Measurements from ENCODE around the gene ADI1.

ADI1 gene, protein sequence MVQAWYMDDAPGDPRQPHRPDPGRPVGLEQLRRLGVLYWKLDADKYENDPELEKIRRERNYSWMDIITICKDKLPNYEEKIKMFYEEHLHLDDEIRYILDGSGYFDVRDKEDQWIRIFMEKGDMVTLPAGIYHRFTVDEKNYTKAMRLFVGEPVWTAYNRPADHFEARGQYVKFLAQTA

DNA sequence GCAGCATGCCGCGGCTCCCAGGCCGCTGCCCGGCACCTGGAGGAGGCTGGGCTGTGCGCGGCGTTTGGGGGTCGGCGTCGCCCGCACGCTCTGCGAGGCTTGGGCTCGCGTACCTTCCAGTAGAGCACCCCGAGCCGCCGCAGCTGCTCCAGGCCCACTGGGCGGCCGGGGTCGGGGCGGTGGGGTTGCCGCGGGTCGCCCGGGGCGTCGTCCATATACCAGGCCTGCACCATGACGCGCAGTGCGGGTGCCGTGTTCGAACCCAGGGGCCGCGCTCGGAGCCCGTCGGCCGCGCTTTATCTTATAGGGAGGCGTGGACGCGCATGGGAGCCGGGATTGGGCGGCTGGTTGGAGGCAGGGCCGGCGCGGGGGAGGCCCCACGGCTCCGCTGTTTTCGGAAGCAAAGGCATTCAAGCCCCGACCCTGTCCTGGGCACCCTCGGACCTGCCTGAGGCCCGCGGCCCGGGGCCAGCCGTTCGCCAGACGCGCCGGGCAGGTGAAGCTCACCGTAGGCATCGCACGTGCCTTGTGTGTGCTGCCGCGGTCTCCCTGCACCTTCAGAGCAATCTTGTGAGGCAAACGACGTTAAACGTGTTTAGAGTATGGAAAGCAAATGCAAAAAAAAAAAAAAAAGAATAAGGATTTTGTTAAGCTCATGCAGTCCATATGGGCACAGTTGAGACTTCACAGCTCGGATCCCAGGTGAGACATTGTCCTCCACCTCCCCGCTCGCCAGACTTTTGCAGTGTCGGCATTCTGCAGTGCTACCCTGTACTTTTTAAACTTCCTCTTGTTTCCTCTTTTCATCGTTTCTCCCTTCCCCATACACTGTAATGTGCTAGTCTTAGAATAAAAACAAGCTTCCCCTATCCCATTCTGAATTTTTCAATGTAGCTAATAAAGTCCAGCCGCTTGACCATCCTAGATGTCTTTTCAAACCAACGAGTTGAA lies at the start of gene ADI1:
TSS of gene ADI1 (minus strand) at position 277 of the 951 bp plus-strand sequence. CDS start at position 233, 44 bp downstream.
- H3K27ac ChIP-seq, result peak within 1 kb of the TSS; percentile 76
- peak; percentile 12 for DNase-seq (ENCODE audit: low read depth, low spot score)

DNA sequence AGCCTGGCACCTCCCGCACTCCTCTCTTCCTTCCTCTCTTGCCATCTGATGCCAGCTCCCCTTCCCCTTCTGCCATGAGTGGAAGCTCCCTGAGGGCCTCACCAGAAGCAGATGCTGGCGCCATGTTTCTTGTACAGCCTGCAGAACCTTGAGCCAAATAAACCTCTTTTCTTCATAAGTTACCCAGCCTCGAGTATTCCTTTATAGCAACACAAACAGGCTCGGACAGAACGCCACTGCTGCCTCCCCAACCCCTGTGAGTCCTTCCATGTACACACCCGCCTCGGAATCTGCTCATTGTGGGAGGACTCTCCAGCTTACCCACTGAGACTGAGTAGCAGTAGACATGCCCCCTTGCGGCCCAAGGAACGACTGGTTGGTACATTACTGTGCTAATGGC lies 47.5 kb upstream of the ADI1 start:
- no peak for DNase-seq (ENCODE audit: low read depth, low spot score)

DNA sequence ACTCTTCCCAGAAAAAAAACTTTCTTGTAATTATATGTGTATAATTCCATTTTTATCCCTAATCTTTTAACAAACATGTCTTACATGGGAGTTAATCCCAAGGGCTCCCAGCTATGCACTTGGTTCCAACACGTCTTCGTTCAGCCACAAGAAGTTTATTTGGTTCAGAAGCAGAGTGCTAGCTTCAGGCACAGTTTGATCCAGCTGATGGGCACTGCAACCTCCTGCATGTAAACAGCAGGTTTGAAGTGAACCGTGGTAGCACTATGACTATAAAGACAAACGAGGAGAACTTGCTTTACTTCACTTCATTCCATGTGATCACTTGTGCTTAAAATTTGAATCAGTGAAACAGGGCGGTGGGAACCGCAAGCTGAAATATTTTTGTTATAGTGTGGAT lies 45.8 kb upstream of the ADI1 start:
- DNase-seq (ENCODE audit: low read depth, low spot score), result no peak

More for the DNA sequence above, 47.5 kb upstream of the ADI1 start:
- no peak overlapping the region for H3K27ac ChIP-seq

DNA sequence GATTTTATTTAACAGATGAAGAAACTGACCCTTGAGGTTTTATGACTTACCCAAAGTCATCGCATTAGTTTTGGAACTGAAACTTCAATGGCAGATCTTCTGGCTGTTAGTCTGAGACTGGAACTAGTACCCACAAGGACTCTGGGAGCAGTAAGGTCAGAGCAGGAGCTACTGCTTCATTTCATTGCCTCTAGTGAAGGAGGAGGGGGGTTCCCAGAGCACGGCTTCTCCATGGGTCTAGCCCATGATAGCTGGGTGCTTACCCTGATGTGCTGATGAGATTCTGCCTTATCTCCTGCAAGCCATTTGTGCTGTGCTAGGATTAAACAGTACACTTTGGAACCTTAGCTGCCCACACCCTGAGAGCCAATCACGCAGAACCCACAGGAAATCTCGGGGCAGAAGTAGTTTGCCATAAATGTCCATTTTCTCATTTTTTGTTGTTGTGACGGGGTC lies 44.2 kb upstream of the ADI1 start:
- DNase-seq (ENCODE audit: low read depth, low spot score), result no peak
- H3K27ac ChIP-seq, result no peak overlapping the region

More for the DNA sequence above, 45.8 kb upstream of the ADI1 start:
- no peak overlapping the region for H3K27ac ChIP-seq

DNA sequence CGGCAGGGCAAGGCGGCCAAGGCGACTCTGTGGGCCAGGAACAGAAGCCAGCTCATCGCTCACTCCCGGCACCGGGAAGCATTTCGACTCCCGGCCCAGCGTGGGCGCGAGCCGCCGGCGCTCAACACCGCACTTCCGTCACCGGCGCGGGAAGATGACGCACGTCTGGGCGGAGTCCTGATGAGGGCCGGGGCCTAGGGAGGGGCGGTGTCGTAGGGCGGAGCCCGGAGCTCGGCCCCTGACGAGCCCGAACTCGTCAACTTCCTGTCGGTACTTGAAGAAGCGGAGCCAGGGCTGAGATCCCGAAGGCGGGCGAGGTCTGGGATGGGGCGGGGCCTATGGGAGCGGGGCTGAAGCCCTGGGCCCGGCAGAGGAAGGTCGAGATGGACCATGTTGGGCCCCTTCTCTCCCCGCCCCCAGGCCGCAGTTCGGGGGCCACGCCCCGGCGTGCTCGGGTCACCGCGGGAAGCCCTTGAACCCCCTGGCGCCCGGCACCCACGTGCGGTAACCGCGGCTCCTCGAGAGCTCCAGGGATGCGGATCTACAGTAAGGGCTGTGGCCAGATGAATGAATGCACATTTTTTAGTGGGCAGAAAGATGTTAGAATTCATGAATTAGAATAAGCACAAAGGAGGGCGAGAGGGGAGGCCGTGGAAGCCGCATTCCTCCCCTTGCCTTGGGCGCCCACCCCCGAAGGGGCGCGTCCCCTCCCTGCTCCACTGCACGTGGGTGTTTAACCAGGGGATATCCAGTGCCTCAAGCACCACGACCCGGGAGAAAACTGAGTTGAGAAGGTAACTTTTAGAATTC lies 39.1 kb upstream of the ADI1 start, which contains the start of gene RNASEH1:
TSS of gene RNASEH1 (minus strand) at position 129 of the 810 bp plus-strand sequence. CDS start at position 56, 73 bp downstream.
- peak; percentile 94 for DNase-seq (ENCODE audit: low read depth, low spot score)
- H3K27ac ChIP-seq, result peak within 1 kb of the TSS; percentile 85

DNA sequence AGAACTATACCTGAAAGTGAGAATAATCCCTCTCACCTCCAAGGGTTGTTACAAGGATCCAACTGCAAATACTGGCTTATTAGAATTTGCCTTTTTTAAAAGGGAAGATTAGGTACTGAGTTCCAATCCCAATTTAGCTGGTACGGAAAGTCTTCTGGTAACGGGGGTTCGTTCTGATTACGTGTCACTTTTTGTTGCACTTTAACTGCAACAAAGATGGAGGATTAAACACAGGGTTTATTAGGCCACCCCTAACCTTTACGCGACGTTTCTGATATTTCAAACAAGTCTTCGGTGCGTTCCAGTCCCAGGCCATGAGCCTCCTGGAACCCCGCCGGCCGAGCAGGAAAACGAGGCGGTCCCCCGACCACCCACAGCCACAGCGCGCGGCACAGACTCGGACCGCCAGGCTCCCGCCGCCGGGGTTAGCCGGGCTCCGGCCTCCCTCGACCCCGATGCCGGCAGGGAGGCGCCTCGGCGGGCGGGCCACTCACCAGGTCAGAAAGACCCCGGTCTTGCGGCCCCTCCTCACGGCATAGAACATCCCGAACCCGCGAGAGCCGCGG lies 38.4 kb upstream of the ADI1 start:
- no peak for DNase-seq (ENCODE audit: low read depth, low spot score)

DNA sequence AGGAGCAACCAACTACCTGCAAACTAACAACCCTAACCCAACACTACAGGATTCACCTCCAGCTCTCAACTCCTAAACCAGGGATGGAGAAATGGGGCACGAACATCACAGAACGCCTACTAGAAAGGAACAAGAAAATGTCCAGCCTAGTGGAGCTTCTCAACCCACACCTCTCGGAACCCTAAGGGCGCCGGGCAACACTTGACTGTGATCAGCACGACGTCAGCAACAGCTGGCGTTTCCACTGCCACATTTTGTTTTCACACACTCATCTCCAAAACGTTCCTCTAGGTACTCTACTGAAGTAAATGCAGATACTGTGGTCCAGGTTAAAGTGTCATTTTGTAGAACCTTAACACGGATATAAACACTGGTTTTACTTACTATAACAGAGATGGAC lies 34.6 kb upstream of the ADI1 start:
- no peak for DNase-seq (ENCODE audit: low read depth, low spot score)
- no peak overlapping the region for H3K27ac ChIP-seq

More for the DNA sequence above, 38.4 kb upstream of the ADI1 start:
- peak overlapping the region; percentile 85 for H3K27ac ChIP-seq

DNA sequence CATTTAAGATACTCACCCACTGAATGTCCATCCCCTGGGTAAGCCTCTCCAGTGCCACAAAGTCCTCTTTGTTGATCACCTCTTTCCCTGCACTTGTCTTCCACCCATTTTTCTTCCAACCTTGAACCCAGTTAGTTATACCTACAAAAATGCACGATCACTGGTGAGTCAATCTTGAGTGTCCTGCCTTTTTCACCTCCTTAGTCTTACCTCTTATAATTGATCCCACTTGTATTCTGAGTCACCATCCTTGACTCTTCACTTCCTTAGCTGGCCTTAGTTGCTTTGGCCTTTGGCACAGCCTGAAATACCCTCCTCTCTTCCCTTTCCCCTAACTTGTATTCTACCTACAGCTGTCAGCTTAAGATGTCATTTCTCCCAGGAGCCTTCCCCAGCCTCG lies 28.6 kb upstream of the ADI1 start:
- DNase-seq (ENCODE audit: low read depth, low spot score), result no peak
- H3K27ac ChIP-seq, result no peak overlapping the region

DNA sequence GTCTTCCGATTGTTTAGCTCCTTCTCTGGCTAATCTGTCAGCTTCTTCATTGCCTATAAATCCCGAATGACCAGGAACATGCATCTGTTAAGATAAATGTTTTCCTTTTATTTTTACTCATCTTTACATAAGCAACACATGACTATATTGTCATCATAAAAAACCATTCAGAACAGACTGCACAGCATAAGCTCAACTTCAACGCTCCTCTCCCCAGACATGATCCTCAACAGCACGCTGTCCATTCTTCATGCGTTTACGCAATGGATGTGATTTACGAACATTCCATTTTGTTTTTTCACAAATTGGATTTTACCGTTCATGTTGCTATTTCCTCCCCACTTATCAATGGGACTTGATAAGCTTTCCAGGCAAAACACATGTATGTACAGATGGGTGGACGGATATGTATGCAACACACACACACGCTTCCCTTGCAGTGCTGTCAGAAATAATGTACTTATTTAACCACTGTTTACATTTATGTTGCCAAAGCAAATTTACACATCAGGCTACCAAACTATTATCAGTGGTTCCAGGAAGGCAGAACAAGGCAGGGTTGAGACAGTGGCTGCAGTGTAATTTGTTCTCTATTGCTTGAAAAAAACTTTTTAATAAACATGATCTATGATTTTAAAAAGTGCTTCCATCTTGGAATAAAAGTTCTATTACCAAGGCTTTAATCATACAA lies 26.6 kb upstream of the ADI1 start:
- DNase-seq (ENCODE audit: low read depth, low spot score), result no peak
- H3K27ac ChIP-seq, result no peak overlapping the region

DNA sequence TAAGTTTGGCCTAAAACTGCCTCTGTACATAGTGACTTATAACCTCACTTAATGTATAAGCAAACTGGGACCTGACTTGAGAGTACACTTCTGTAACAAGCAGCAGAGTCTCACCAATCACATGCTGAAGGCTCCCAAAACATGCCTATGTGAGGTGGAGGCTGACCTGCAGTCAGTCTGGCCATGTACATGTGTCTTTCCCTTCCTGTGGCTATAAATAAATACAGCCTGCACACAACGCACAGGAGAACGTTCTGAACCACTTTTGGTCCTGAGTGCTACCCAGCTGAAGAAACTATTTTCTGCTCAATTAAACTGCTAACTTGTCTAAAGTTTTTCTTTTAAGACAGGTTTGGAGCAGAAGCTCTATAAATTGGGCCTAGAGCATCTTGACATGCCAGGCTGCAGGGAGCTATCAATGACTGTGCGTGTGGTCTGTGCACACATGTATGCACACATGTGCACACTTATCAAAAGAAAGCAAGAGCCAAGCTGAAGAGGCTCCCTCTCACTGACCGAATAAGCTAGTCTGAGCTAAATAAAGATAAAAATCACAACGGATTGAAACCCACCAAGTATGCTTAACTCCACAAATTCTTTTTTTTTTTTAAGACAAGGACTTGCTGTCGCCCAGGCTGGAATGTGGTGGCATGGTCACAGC lies 23.8 kb upstream of the ADI1 start:
- H3K27ac ChIP-seq, result no peak overlapping the region
- no peak for DNase-seq (ENCODE audit: low read depth, low spot score)

DNA sequence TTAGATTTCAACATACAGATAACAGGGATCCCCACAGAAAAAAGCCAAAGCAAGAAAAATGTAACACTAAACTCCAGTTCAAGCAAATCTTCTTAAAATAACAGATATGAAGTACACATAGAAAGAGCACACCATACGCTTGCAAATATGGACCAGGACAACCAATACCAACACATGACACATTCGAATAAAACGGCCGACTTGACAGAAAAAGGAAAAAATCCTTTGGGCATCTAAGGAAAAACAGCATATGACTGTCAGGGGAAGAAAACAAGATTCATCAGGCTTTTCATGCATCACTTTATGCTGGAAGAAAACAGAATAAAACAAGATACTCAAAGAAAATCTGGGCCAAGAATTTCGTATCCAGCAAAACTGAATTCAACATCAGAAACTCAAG lies 22.8 kb upstream of the ADI1 start:
- no peak for DNase-seq (ENCODE audit: low read depth, low spot score)
- H3K27ac ChIP-seq, result no peak overlapping the region

DNA sequence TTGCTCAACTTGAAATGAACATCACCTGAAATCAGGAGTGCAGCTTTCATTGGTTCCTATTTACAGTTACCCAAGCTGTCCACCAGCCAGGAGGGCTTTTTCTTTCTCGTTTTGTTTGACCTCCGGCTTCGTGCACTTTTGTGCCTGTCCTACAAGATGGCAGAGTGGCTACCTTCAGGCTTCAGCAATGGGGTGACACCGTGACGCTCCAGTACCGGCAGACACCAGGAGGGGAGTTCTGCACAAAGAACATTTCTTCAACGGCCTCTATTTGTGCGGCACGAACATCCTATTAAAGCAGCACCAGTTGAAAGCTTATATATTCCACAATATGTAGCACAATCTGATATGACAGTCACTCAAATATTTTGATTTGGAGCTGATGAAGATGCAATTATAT lies 20.5 kb upstream of the ADI1 start:
- H3K27ac ChIP-seq, result no peak overlapping the region
- no peak for DNase-seq (ENCODE audit: low read depth, low spot score)

DNA sequence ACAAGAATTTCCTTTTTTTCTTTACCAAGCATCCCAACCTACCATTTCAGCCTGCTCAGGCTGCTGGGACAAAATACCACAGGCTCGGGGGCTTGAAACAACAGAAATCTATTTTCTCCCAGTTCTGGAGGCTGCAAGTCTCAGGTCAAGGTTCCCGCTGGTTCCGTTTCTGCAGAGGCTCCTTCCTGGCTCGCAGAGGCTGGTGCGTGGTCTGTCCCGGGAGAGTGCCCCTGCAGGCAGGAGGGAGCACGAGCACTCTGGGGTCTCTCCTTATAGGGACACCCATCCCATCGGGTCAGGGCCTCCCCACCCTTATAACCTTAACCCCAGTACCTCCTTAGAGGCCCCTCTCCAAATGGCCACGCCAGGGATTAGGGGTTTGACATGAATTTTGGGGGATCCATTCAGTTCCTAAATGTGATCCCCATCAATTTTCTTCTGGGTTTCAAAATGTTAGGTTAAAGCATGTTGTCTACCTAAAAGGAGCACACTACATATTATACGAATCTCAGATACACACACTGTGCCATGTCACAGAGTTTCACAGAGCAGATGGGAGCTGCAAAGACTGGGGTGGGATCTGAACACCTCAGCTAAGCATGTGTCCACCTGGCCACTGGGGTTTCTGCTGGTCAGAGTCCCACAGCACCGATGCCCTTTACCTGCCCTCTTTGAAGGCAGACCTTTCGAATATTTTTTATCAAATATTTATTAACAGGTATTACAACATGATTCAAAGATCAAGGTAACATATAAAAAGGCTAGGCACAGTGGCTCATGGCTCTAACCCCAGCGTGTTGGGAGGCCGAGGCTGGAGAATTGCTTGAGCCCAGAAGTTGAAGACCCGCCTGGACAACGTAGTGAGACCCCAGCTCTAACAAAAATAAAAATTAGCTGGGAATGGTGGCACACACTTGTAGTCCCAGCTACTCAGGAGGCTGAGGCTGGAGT lies 17.6 kb upstream of the ADI1 start:
- peak overlapping the region; percentile 88 for H3K27ac ChIP-seq
- no peak for DNase-seq (ENCODE audit: low read depth, low spot score)

DNA sequence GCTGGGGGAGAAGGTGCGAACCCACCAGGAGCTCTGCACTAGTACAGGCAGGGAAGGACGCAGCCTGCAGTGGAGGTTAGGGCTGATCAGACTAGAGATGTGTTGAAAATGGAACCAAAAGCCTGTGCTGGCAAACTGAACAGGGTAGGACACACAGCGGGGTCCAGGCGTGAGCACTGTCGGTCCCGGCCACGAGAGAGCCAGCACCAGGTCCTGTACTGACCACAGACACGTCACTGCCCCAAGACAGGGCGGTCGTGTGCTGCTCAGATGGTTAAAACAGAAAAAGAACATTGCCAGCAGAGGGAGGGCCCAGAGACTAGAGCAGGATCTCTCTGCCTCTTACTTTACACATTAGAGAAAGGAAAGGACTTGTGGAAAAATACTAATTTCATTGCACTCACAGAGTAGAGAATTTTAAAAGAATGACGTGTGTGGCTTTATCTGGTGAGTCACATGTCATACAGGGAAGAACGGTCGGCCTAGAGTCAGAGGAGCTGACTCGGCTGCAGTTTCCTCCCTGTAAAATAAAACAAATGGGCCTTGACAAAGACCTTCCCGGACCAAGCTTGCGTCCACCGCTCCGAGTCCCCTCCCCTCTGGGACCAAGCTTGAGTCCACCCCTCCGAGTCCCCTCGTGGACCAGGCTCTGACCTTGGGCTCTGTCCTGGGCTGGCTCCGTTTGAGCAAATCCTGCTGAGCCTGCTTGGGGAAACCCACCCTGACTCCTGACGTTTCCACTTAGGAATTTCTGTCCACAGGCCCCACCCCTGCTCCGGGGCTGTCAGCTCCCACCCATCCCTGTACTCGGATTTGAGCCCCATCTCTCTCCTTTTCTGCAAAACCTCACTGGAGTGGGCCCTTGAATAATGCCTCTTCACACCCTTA lies 16.7 kb upstream of the ADI1 start:
- peak overlapping the region; percentile 88 for H3K27ac ChIP-seq
- DNase-seq (ENCODE audit: low read depth, low spot score), result peak; percentile 20

DNA sequence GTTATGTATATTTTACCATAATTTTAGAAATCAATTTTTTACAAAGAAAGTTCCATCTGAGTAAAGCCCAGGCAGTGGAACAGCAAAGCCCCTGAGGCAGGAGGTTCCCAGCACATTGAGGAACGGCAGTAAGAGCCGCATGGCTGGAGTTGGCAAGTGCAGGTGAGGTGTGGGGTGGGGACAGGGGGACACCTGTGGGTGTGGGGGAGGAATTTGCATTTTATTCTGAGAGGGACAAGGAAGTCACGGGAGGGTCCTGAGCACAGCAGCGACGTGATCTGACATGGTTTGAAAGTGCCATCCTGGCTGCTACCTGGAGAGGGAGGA lies 16.1 kb upstream of the ADI1 start:
- peak overlapping the region; percentile 88 for H3K27ac ChIP-seq
- DNase-seq (ENCODE audit: low read depth, low spot score), result no peak

DNA sequence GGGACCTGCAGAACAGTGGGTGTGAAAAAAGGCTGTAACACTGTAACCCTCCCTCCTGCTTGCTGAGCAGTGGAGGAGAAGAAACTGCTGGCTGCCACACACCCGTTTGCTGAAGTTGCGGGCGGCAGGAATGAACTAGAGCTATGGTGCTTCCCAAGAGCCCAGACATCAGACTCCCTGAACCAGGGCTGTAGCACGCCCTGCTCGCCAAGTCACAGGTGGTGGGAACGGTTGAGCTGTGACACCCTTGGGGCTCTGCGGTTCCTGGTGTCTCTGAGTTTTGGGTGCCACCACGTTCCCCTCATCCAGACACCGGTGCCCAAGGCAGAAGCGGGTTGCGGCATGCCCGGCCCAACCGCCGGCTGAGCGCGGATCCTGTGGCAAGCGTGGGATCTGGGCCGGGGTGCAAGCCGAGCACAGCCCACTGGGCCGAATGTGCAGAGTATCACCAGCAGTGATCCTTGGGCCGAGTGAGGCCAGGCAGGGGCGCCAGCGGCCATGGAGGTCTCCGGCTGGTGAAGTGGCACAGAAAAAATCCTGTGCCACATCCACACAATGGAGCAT lies 15.0 kb upstream of the ADI1 start:
- no peak for DNase-seq (ENCODE audit: low read depth, low spot score)
- H3K27ac ChIP-seq, result no peak overlapping the region

DNA sequence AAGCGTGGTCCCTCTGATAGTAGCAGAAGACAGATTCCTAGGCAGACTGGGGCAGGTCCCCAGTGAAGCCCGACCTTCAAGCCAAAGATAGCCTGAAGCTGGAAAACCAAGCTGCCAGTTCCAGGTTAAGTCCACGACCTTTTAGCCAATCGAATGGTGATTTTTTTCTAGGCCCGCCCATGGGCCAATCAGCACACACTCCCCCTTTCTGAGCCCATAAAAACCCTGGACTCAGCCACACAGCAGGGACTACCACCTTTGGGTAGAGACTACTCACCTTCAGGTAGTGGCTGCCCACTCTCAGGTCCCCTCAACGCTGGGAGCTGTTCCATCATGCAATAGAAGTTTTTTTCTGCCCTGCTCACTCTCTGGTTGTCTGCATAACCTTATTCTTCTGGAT lies 14.5 kb upstream of the ADI1 start:
- H3K27ac ChIP-seq, result no peak overlapping the region
- DNase-seq (ENCODE audit: low read depth, low spot score), result no peak

All from epithelial cell of prostate (primary cell).